Peyer's patch (tissue), 4 donors: ENCODE results near the gene OSBPL3. TPM values are rescaled to one million over a fixed set of nuclear protein-coding genes. Genes with fewer than 3 reads are reported as not detected.

Experiments
- DNase-seq, 3 donors: peaks; one replicate each; pipeline ENCODE4 v3.0.0-alpha.2; 2017 to 2019
- H3K27ac ChIP-seq, 4 donors: fragments of 200-600 bp; sonication (generic); one replicate each; pipeline ENCODE4 v1.5.1; 2016 to 2019
- H3K27me3 ChIP-seq, 2 donors: fragments of 200-600 bp; sonication (generic); one replicate each; pipeline ENCODE4 v1.5.1; 2019
- H3K36me3 ChIP-seq, 3 donors: fragments of 200-600 bp; sonication (generic); one replicate each; pipeline ENCODE4 v1.5.1; 2016 to 2019
- H3K4me1 ChIP-seq, 4 donors: fragments of 200-600 bp; sonication (generic); one replicate each; pipeline ENCODE4 v1.5.1; 2016 to 2019
- H3K4me3 ChIP-seq, 4 donors: fragments of 200-600 bp; sonication (generic); 1 replicate in 3 of 4; 2 replicates in 1 of 4; pipeline ENCODE4 v1.5.1; 2016 to 2019; ENCODE audit warnings: mild to moderate bottlenecking in 1 of 4
- H3K9me3 ChIP-seq, 4 donors: fragments of 200-600 bp; sonication (generic); one replicate each; pipeline ENCODE4 v1.5.1; 2016 to 2019; ENCODE audit warnings: mild to moderate bottlenecking in 1 of 4
- POLR2A ChIP-seq, 2 donors: fragments of 450-650 bp; IDR thresholded peaks; one replicate each; pipeline ENCODE4 v1.5.1; 2017; ENCODE audit warnings: antibody characterized with exemption in 2 of 2, mild to moderate bottlenecking in 2 of 2, moderate library complexity in 2 of 2
- total RNA-seq, 4 donors: library from RNA; depleted of rRNA; stranded (reverse); fragments of >200 nt; gene quantifications; one replicate each; pipeline ENCODE4 v1.1.0, GENCODE V29; 2016
- TF ChIP-seq, protein P1 (sequence below), 6 experiments: fragments of 450-650 bp in 4 of 6; fragments of 200-600 bp in 2 of 6; sonication (generic) in 1 of 6; IDR thresholded peaks; one replicate each; pipeline ENCODE4 v1.5.1; 2017 to 2019; ENCODE audit warnings: antibody characterized with exemption in 6 of 6, mild to moderate bottlenecking in 3 of 6, moderate library complexity in 1 of 6

Gene OSBPL3
- total RNA-seq, 4 donors from 2014 or later: 20.1 to 67.7 (median 22.2) TPM

DNA sequence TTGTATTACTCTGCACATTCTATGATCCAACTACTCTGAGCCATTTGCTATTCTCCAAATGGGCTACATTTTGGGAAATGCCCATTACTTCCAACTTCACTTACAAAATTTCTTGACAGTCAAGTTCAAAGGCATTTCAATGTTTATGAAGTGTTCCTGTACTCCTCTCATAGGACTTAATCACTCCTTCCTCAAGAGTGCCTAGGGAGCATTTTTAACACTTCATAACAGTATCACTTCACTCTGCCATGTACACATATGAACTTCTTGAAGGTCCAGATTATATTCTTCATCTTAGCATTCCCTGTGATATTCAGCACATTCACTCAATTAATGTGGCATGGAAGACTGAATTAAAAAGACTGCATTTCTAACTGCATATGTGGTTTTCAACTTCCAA, 21.6 kb downstream of the OSBPL3 start:
- Histone ChIP-seq H3K9me3 (no peaks in the 10 kb centered on the region), H3K36me3 (no peaks in the 10 kb centered on the region), H3K27me3 (no peaks in the 10 kb centered on the region), H3K27ac (no peak overlapping the region), H3K4me3 (no peak overlapping the region), H3K4me1 (peaks cover 0 to 3% (median 0%) of the 10 kb centered on the region in 4 donors)
- TF ChIP-seq, protein P1, sequence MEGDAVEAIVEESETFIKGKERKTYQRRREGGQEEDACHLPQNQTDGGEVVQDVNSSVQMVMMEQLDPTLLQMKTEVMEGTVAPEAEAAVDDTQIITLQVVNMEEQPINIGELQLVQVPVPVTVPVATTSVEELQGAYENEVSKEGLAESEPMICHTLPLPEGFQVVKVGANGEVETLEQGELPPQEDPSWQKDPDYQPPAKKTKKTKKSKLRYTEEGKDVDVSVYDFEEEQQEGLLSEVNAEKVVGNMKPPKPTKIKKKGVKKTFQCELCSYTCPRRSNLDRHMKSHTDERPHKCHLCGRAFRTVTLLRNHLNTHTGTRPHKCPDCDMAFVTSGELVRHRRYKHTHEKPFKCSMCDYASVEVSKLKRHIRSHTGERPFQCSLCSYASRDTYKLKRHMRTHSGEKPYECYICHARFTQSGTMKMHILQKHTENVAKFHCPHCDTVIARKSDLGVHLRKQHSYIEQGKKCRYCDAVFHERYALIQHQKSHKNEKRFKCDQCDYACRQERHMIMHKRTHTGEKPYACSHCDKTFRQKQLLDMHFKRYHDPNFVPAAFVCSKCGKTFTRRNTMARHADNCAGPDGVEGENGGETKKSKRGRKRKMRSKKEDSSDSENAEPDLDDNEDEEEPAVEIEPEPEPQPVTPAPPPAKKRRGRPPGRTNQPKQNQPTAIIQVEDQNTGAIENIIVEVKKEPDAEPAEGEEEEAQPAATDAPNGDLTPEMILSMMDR (IDR thresholded peaks at IDR 0.05): no peak
- TF ChIP-seq POLR2A (IDR thresholded peaks at IDR 0.05): no peak
- no peak for DNase-seq

DNA sequence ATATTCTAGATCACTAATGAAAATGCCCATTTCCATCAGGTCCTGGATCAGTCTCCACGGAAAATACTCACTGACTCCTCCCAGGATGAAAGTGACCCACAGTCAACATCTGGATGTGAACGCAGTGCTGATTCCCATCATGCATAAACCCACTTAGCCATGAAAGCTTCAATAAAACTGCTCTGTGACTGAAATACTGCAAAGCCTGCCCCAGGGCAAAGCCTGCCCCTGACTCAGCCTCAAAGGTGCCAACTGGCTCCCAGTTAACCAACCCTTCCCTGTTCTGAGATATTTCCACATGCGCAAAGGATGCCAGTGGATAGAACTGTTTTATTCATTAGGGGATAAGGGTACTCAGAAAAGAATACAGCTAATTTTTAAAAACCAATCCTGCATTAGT, 24.0 kb downstream of the OSBPL3 start:
- no peak overlapping the region for H3K27ac ChIP-seq
- H3K36me3 ChIP-seq: no peaks in the 10 kb centered on the region
- no peaks in the 10 kb centered on the region for H3K4me1 ChIP-seq
- H3K4me3 ChIP-seq: no peak overlapping the region
- TF ChIP-seq, protein P1 (IDR thresholded peaks at IDR 0.05): no peak
- TF ChIP-seq POLR2A (IDR thresholded peaks at IDR 0.05): no peak
- DNase-seq: no peak
- no peaks in the 10 kb centered on the region for H3K27me3 ChIP-seq
- H3K9me3 ChIP-seq: no peaks in the 10 kb centered on the region

DNA sequence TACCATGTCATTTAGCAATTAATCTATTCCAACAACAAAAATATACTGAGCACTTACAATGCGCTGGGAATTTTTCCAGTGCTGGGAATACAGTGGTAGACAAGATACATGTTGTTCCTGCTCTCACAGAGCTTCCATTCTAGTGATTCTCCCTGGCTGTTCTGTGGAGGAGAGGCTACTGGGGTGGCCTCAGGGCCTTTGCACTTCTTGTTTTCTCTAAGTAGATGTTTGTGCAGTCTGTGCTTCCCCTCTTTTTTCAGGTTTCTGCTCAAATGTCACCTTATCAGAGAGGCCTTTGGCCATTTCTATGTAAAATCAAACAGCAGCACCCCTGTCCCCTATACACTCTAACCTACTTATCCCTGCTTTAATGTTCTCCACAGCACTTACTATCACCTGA, 24.7 kb downstream of the OSBPL3 start:
- H3K36me3 ChIP-seq: no peaks in the 10 kb centered on the region
- DNase-seq: no peak
- H3K9me3 ChIP-seq: no peaks in the 10 kb centered on the region
- no peaks in the 10 kb centered on the region for H3K4me1 ChIP-seq
- TF ChIP-seq POLR2A (IDR thresholded peaks at IDR 0.05): no peak
- TF ChIP-seq, protein P1 (IDR thresholded peaks at IDR 0.05): no peak
- no peak overlapping the region for H3K27ac ChIP-seq
- H3K27me3 ChIP-seq: no peaks in the 10 kb centered on the region
- no peak overlapping the region for H3K4me3 ChIP-seq

DNA sequence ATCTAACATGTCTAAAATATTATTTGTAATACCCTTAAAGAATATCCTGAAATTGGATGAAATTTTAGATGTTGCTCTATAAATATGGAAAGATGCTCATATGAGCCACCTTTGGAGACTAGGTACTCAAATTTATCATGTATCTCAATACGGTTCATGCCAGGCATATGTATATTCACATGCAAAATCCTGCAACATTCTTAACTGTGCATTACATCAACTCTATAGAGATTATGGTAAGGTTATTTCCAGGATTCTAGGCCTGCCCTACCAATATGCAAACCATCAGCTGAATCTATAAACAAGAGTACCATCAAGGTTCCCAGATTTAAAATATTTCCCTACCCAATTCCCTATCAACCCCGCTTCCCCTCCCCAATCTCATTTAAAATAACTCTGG, 27.5 kb downstream of the OSBPL3 start:
- no peak for DNase-seq
- no peaks in the 10 kb centered on the region for H3K27me3 ChIP-seq
- H3K9me3 ChIP-seq: no peaks in the 10 kb centered on the region
- H3K27ac ChIP-seq: no peak overlapping the region
- H3K4me1 ChIP-seq: no peaks in the 10 kb centered on the region
- H3K36me3 ChIP-seq: no peaks in the 10 kb centered on the region
- no peak overlapping the region for H3K4me3 ChIP-seq
- TF ChIP-seq, protein P1 (IDR thresholded peaks at IDR 0.05): no peak
- TF ChIP-seq POLR2A (IDR thresholded peaks at IDR 0.05): no peak

DNA sequence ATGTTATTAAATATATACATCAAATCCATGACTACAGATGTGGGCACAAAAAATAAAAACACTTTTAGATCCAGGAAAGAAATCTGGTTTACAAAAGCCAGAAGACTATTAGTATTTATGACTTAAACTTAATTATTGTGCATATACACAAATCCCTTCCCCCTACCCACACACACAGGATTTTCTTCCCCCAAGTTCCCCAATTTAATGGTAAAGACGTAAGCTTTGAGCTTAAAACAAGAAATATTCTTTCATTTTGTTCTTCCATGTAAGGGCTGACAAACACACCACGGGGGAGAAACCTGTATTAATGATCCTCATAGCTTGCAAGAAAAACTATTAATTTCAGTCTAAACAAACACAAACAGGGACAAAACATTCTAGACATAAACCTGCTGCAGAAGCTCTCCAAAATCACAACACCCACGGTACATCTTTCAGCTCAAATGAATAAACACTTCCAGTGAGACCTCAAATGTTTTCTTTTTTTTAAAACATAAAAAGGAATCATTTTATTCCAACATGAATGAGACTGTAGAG, 28.5 kb downstream of the OSBPL3 start:
- Histone ChIP-seq H3K4me1 (no peaks in the 10 kb centered on the region), H3K27me3 (no peaks in the 10 kb centered on the region), H3K36me3 (no peaks in the 10 kb centered on the region), H3K4me3 (no peak overlapping the region), H3K27ac (no peak overlapping the region), H3K9me3 (no peaks in the 10 kb centered on the region)
- TF ChIP-seq, protein P1 (IDR thresholded peaks at IDR 0.05): no peak
- TF ChIP-seq POLR2A (IDR thresholded peaks at IDR 0.05): no peak
- no peak for DNase-seq

DNA sequence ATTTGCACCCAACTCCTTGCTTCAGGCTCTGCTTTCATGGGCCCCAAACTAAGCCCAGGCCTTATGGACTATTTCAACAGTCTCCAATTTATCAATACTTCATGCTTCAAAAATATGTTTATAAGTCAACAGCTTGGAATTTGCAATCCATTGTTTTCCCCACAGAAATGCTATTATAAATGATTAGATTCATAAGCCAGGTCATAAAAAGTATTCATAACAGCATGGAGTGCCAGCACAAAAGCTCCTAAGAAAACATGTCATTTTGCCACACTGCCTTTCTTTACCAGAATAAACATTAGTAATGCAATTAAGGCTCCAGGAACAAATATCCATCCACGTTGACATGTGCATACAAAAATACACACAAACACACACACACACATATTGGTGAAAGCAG, 30.1 kb downstream of the OSBPL3 start:
- H3K36me3 ChIP-seq: no peaks in the 10 kb centered on the region
- no peaks in the 10 kb centered on the region for H3K9me3 ChIP-seq
- H3K27me3 ChIP-seq: no peaks in the 10 kb centered on the region
- no peak for DNase-seq
- no peaks in the 10 kb centered on the region for H3K4me1 ChIP-seq
- H3K27ac ChIP-seq: no peak overlapping the region
- no peak overlapping the region for H3K4me3 ChIP-seq
- no peak for TF ChIP-seq POLR2A (IDR thresholded peaks at IDR 0.05)
- TF ChIP-seq, protein P1 (IDR thresholded peaks at IDR 0.05): no peak
